ENCODE results near the gene ZSCAN25.

Gene ZSCAN25

DNA sequence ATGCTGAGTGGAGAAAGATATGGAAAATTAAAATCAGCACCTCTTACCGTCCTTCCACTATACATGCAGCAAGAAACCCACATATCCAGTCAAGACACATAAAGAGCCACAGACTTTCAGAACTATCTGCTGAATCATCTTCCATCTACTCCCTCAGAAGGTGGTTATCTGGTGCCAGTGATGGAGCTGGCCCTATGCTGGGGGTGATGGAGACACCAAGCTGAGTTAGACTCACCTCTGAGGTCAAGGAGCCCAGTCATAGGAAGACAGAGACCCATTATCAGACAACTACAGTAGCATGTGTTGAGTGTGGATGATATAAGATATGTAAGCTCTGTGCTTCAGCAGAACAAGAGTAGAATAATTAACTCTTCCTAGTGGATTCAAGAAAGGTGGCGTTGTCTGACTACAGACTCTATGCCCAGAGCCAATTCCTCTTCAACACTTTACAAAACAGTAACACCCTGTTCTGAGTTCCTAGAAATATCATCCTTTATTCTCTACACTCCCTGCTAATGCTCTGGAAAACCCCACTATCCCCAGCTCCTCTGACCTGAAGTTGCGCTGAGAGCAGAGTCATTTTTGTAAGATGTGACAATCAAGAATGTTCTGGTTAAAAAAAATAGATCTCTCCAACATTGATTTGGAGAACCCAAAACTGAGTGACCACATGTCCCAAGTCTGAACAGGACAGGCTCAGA, 48.7 kb downstream of the ZSCAN25 start:
- TF ChIP-seq, protein P1, sequence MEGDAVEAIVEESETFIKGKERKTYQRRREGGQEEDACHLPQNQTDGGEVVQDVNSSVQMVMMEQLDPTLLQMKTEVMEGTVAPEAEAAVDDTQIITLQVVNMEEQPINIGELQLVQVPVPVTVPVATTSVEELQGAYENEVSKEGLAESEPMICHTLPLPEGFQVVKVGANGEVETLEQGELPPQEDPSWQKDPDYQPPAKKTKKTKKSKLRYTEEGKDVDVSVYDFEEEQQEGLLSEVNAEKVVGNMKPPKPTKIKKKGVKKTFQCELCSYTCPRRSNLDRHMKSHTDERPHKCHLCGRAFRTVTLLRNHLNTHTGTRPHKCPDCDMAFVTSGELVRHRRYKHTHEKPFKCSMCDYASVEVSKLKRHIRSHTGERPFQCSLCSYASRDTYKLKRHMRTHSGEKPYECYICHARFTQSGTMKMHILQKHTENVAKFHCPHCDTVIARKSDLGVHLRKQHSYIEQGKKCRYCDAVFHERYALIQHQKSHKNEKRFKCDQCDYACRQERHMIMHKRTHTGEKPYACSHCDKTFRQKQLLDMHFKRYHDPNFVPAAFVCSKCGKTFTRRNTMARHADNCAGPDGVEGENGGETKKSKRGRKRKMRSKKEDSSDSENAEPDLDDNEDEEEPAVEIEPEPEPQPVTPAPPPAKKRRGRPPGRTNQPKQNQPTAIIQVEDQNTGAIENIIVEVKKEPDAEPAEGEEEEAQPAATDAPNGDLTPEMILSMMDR (IDR thresholded peaks at IDR 0.05): no peak
- H3K4me3 ChIP-seq: no peak overlapping the region
- DNase-seq (ENCODE audit: low spot score): no peak
- no peak overlapping the region for H3K27ac ChIP-seq

DNA sequence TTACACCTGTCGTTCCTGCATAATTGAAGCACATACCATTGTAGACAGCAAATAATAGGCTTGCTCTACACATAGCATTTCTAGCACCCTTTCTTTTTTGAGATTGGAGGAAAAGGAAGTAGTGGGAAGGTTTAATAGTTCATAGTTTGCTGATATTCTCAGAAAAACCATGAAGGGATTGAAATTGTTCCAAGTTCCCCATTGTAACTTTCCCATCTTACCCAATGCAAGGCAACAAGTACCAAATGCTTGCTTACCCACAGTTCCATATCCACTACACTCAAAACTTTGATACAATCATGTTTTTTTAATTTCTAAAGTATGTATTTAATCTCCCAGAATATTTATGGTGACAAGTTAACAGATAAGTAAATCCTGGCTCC, 49.3 kb downstream of the ZSCAN25 start:
- TF ChIP-seq, protein P1 (IDR thresholded peaks at IDR 0.05): no peak
- Histone ChIP-seq H3K4me3 (no peak overlapping the region), H3K27ac (no peak overlapping the region)
- no peak for DNase-seq (ENCODE audit: low spot score)

DNA sequence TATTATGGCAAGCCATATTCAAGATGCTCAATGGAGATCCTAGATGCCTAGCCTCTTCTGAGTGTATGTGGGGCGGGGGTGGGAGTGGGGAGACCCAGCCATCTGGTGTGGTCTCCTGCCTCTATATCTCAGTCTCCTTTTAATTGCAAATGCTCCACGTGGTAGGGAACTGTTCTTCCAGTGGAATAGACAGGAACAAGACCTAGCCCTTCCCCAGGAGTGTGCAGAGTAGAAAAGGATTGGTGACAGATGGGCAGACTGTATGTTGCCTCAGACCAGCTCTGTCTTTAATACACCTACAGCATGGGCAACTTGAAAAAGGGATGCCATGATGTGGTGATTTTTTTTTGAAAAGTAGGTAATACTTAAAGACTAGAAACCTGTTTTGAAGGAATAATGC, 50.4 kb downstream of the ZSCAN25 start:
- Histone ChIP-seq H3K27ac (no peak overlapping the region), H3K4me3 (no peak overlapping the region)
- TF ChIP-seq, protein P1 (IDR thresholded peaks at IDR 0.05): no peak
- no peak for DNase-seq (ENCODE audit: low spot score)

DNA sequence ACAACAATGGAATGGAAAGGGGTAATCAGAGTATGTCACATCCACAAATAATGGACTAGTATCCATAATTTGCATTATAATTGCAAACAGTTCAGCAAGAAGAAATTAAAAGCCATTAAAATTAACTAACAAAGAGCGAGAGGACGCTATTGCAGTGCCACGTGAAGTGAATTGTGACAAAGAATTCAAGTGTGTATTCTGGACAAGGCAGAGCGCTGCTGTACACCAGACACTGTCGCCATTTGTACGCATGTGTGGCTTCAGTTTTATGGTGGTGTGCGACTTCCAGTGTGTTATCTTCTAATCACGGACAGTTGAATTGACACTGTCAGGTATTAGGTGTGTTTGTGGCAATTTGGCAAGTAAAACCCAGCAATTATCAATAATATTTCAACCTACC, 51.8 kb downstream of the ZSCAN25 start:
- TF ChIP-seq, protein P1 (IDR thresholded peaks at IDR 0.05): no peak
- no peak for DNase-seq (ENCODE audit: low spot score)
- Histone ChIP-seq H3K4me3 (no peak overlapping the region), H3K27ac (no peak overlapping the region)

DNA sequence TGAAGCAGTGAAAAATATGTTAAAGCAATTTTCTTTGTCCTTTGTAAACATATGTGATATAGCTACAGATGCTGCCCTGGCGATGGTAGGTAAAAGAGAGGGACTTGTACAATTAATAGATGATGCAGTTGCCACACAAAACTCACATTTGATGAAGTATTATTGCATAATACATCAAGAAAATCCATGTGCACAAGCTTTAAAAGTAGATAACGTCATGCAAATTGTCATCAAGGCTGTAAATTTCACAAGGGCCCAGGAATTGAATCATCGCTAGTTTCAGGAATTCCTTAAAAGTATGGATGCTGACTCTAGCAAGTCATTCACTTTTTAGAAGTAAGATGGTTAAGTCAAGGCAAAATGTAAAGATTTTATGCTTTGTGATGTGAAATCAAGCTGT, 53.0 kb downstream of the ZSCAN25 start:
- Histone ChIP-seq H3K27ac (no peak overlapping the region), H3K4me3 (no peak overlapping the region)
- TF ChIP-seq, protein P1 (IDR thresholded peaks at IDR 0.05): no peak
- DNase-seq (ENCODE audit: low spot score): no peak

DNA sequence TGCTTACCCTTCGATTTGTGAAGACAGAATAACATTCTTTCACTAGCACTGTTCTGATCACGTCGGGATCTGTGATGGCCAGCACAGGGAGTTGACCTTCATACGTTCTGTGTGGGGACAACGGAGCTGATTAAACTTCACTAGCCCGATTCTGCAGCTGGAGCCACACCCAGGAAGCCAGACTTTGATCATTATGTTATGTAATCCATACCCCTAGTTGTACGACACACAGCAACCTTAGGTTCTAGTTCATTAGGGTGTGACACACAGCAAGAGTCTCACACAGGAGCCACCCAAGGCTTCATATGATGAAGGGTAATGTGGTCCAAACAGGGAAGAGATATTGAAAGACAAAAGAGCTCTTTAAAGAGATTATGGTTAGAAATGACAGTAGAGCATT, 55.8 kb downstream of the ZSCAN25 start:
- Histone ChIP-seq H3K4me3 (no peak overlapping the region), H3K27ac (no peak overlapping the region)
- TF ChIP-seq, protein P1 (IDR thresholded peaks at IDR 0.05): no peak
- DNase-seq (ENCODE audit: low spot score): no peak

DNA sequence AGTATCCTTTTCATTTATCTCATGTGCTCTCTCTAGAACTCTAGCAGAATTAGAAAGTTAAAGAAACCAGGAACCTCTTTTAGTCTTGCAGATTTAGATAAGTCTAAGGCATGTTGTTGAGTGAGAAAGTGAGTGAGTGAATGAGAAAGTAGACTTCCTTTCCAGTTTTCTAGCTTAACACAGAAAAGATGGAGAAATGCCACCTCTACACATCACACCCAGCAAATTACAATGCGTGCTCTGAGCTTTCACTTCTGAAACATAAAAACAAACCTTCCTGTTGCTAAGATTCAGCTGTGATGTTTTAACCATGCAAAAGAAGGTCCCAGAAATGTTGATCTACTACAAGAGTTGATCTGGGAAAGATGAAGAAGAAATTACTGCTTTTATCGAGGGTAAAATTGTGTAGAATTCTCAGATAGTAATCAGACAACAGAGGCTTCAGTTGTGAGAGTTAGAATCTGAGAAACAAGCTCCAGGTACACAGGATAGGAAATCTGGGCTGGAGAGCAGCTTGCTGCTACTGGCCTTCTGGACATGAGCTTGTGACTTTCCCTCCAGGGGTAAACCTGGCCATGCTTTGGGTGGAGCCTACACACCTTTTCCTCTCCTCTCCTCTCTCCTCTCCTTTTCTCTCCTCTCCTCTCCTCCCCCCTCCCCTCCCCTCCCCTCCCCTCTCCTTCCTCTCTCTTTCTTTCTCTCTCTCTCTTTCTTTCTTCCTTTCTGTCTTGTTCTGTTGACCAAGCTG, 58.4 kb downstream of the ZSCAN25 start:
- TF ChIP-seq, protein P1 (IDR thresholded peaks at IDR 0.05): no peak
- Histone ChIP-seq H3K27ac (no peak overlapping the region), H3K4me3 (no peak overlapping the region)
- no peak for DNase-seq (ENCODE audit: low spot score)
